Fibroblast of the aortic adventitia (primary cell): Measurements from ENCODE around the gene VAMP5. TPM values are rescaled to one million over a fixed set of nuclear protein-coding genes. Genes with fewer than 3 reads are reported as not detected.

ENCODE experiments used
- DNase-seq: peaks from one replicate; pipeline ENCODE4 v3.0.0-alpha.2; 2010; ENCODE audit warnings: low read depth
- H3K4me3 ChIP-seq: 2 replicates; pipeline ENCODE4 v1.5.1; 2011; ENCODE audit warnings: low read depth, mild to moderate bottlenecking, control low read depth, low read length, moderate library complexity
- small RNA-seq: library from RNA; depleted of rRNA; stranded (forward); fragments of <200 nt; gene quantifications from one replicate; pipeline ENCODE3, GENCODE V24; 2012
- total RNA-seq: library from RNA; depleted of rRNA; stranded (reverse); fragments of >200 nt; gene quantifications from 2 replicates; pipeline ENCODE4 v1.2.3, GENCODE V29; 2012; ENCODE audit warnings: low replicate concordance
- TF ChIP-seq, protein P1 (sequence below): IDR thresholded peaks from 2 replicates; pipeline ENCODE4 v1.5.1; 2011; ENCODE audit warnings: mild to moderate bottlenecking, low read length, control low read depth, inconsistent platforms; ENCODE audit not compliant: insufficient read depth

Gene VAMP5
- total RNA-seq, 1 donor, result 33.8 TPM

GRCh38 chr2:85635011-85635410, 50.8 kb downstream of the VAMP5 start:
- DNase-seq, result no peak
- TF ChIP-seq, protein P1, sequence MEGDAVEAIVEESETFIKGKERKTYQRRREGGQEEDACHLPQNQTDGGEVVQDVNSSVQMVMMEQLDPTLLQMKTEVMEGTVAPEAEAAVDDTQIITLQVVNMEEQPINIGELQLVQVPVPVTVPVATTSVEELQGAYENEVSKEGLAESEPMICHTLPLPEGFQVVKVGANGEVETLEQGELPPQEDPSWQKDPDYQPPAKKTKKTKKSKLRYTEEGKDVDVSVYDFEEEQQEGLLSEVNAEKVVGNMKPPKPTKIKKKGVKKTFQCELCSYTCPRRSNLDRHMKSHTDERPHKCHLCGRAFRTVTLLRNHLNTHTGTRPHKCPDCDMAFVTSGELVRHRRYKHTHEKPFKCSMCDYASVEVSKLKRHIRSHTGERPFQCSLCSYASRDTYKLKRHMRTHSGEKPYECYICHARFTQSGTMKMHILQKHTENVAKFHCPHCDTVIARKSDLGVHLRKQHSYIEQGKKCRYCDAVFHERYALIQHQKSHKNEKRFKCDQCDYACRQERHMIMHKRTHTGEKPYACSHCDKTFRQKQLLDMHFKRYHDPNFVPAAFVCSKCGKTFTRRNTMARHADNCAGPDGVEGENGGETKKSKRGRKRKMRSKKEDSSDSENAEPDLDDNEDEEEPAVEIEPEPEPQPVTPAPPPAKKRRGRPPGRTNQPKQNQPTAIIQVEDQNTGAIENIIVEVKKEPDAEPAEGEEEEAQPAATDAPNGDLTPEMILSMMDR, result no peak
- H3K4me3 ChIP-seq, result no peak overlapping the region

- TF ChIP-seq, protein P1, result no peak
- DNase-seq, result no peak
Observed at GRCh38 chr2:85635636-85636035, 51.4 kb downstream of the VAMP5 start.

GRCh38 chr2:85642725-85643124, 58.5 kb downstream of the VAMP5 start:
- no peak overlapping the region for H3K4me3 ChIP-seq
- TF ChIP-seq, protein P1, result no peak
- DNase-seq, result no peak

More at GRCh38 chr2:85635636-85636035, 51.4 kb downstream of the VAMP5 start:
- no peak overlapping the region for H3K4me3 ChIP-seq

Small RNA genes lying within 50 kb of the gene (small RNA-seq; reads per million reads assigned to genes)
- not detected for gene RN7SL126P

Other genes with a start within 250 kb of the VAMP5 start
- gene RETSAT, start 229.9 kb upstream of the VAMP5 start, total RNA-seq, result 31.2 and 60.1 TPM in 2 replicates
- 9.0 and 19.3 TPM in 2 replicates for gene ELMOD3, start 229.7 kb upstream of the VAMP5 start, total RNA-seq
- 131 and 144 TPM in 2 replicates for gene CAPG, start 174.1 kb upstream of the VAMP5 start, total RNA-seq
- gene SH2D6, start 165.7 kb upstream of the VAMP5 start, total RNA-seq, result 0.27 TPM in 1 of 2 replicates, not detected in the other
- gene MAT2A, start 45.3 kb upstream of the VAMP5 start, total RNA-seq, result 161 and 179 TPM in 2 replicates
- 26.7 and 43.3 TPM in 2 replicates for gene GGCX, start 22.9 kb upstream of the VAMP5 start, total RNA-seq
- 0.54 and 1.7 TPM in 2 replicates for gene VAMP8, start 6.8 kb upstream of the VAMP5 start, total RNA-seq
- gene RNF181, start 11.3 kb downstream of the VAMP5 start, total RNA-seq, result 86.7 and 213 TPM in 2 replicates
- gene TMEM150A, start 18.3 kb downstream of the VAMP5 start, total RNA-seq, result 7.4 and 8.6 TPM in 2 replicates
- 4.6 and 22.2 TPM in 2 replicates for gene C2orf68, start 27.6 kb downstream of the VAMP5 start, total RNA-seq
- gene USP39, start 31.8 kb downstream of the VAMP5 start, total RNA-seq, result 45.6 and 251 TPM in 2 replicates
- 0.09 TPM in 1 of 2 replicates, not detected in the other for gene SFTPB, start 83.8 kb downstream of the VAMP5 start, total RNA-seq
- gene GNLY, start 109.9 kb downstream of the VAMP5 start, total RNA-seq, result not detected in 2 replicates
- gene ATOH8, start 169.6 kb downstream of the VAMP5 start, total RNA-seq, result 17.0 and 22.0 TPM in 2 replicates